Neural progenitor cell (in vitro differentiated cells): ENCODE data around the gene DDAH2. TPM values are rescaled to one million over a fixed set of nuclear protein-coding genes. Genes with fewer than 3 reads are reported as not detected.

Experiments used
- DNase-seq: peaks from one replicate; pipeline ENCODE4 v3.0.0-alpha.2; 2016; ENCODE audit warnings: low spot score
- H2AFZ ChIP-seq: fragments of 200-600 bp; sonication (generic); replicated peaks from 2 replicates; pipeline ENCODE4 v1.6.1; 2016; ENCODE audit warnings: antibody characterized with exemption
- H3F3A ChIP-seq: fragments of 200-600 bp; sonication (generic); 2 replicates; pipeline ENCODE4 v1.6.1; 2016; ENCODE audit warnings: antibody characterized with exemption, low read depth
- H3K27ac ChIP-seq: fragments of 200-600 bp; sonication (generic); 2 replicates; pipeline ENCODE4 v1.5.1; 2016; ENCODE audit warnings: mild to moderate bottlenecking
- H3K27me3 ChIP-seq: fragments of 200-600 bp; sonication (generic); 2 replicates; pipeline ENCODE4 v1.6.1; 2016; ENCODE audit warnings: mild to moderate bottlenecking, moderate library complexity
- H3K36me3 ChIP-seq: fragments of 200-600 bp; sonication (generic); 2 replicates; pipeline ENCODE4 v1.5.1; 2016
- H3K4me1 ChIP-seq: fragments of 200-600 bp; sonication (generic); 2 replicates; pipeline ENCODE4 v1.6.1; 2016; ENCODE audit warnings: mixed run types
- H3K4me2 ChIP-seq: fragments of 200-600 bp; sonication (generic); 2 replicates; pipeline ENCODE4 v1.6.1; 2016
- H3K4me3 ChIP-seq: fragments of 200-600 bp; sonication (generic); 2 replicates; pipeline ENCODE4 v1.5.1; 2016
- H3K79me2 ChIP-seq: fragments of 200-600 bp; sonication (generic); 2 replicates; pipeline ENCODE4 v1.6.1; 2016; ENCODE audit warnings: low read depth
- H3K9ac ChIP-seq: fragments of 200-600 bp; sonication (generic); 2 replicates; pipeline ENCODE4 v1.6.1; 2016
- H3K9me3 ChIP-seq: fragments of 200-600 bp; sonication (generic); 2 replicates; pipeline ENCODE4 v1.5.1; 2016; ENCODE audit warnings: low read depth
- H4K20me1 ChIP-seq: fragments of 200-600 bp; sonication (generic); 2 replicates; pipeline ENCODE4 v1.6.1; 2016; ENCODE audit warnings: low read depth
- H3K27ac Mint-ChIP-seq: 3 replicates; pipeline ENCODE4 v1.8.0; 2021; ENCODE audit warnings: mixed read lengths
- H3K27me3 Mint-ChIP-seq: 2 replicates; pipeline ENCODE4 v1.8.0; 2022; ENCODE audit warnings: low read depth, mild to moderate bottlenecking, inconsistent platforms, moderate library complexity, mixed read lengths; ENCODE audit not compliant: insufficient read depth
- H3K36me3 Mint-ChIP-seq: 3 replicates; pipeline ENCODE4 v1.8.0; 2021; ENCODE audit warnings: mixed read lengths
- H3K4me1 Mint-ChIP-seq: 3 replicates; pipeline ENCODE4 v1.8.0; 2021; ENCODE audit warnings: mixed read lengths
- H3K4me3 Mint-ChIP-seq: 3 replicates; pipeline ENCODE4 v1.8.0; 2021; ENCODE audit warnings: mild to moderate bottlenecking, moderate library complexity, mixed read lengths
- H3K9me3 Mint-ChIP-seq: 3 replicates; pipeline ENCODE4 v1.8.0; 2020; ENCODE audit warnings: mixed read lengths
- EZH2 ChIP-seq: fragments of 200-600 bp; sonication (generic); IDR thresholded peaks from 2 replicates; pipeline ENCODE4 v1.6.1; 2017; ENCODE audit warnings: antibody characterized with exemption, mild to moderate bottlenecking, moderate library complexity
- EZH2phosphoT487 ChIP-seq: fragments of 200-600 bp; sonication (generic); IDR thresholded peaks from 2 replicates; pipeline ENCODE4 v1.6.1; 2017; ENCODE audit warnings: antibody characterized with exemption
- total RNA-seq: library from RNA; depleted of rRNA; stranded (reverse); fragments of >200 nt; gene quantifications from 2 replicates; pipeline ENCODE4 v1.2.3, GENCODE V29; 2015; ENCODE audit warnings: low replicate concordance
- TF ChIP-seq, protein P1 (sequence below): fragments of 200-600 bp; sonication (generic); IDR thresholded peaks from 2 replicates; pipeline ENCODE4 v1.5.1; 2017; ENCODE audit warnings: antibody characterized with exemption, mild to moderate bottlenecking

DDAH2 gene
- total RNA-seq, 1 donor from 2014 or later, result 94.3 TPM

DNA sequence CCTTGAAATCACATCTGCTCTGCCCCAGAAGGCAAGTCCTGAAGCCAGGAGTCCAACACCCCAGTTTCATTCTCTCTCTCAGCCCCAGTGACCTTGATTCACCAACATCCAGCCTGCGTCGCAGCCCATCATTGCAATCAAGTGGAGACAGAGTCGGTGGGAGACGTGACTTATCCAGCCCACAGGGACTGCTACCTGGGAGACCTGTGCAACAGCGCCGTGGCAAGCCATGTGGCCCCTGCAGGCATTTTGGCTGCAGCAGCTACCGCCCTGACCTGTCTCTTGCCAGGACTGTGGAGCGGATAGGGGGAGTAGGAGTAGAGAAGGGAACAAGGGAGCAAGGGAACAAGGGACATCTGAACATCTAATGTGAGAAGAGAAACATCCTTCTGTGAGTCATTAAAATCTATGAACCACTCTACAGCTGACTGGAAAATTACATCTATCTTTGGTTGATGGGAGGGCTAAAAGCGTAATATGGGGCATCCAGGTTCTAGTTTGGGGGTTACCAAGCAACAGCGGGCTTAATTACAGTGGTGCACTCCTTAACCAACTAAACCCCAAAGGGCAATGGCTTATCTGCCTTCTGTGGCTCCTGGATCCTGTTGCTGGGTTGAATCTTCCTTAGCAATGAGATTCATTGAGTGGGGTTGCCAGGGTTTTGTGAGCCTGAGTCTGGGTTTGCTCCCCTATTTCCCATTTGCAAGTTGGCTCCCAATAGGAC lies 11.4 kb downstream of the DDAH2 start:
- Mint-ChIP-seq H3K27me3 (peaks cover 12% of the 10 kb centered on the region), H3K36me3 (no peaks in the 10 kb centered on the region), H3K9me3 (no peaks in the 10 kb centered on the region), H3K27ac (no peak overlapping the region), H3K4me1 (peaks cover 31% of the 10 kb centered on the region), H3K4me3 (peak overlapping the region; percentile 46)
- H3K4me2 ChIP-seq, result no peak overlapping the region
- H2AFZ ChIP-seq, result peak overlapping the region; percentile 27
- H3K79me2 ChIP-seq, result no peaks in the 10 kb centered on the region
- no peaks in the 10 kb centered on the region for H3K9me3 ChIP-seq
- peak; percentile 63 for DNase-seq
- H3K27ac ChIP-seq, result no peak overlapping the region
- no peaks in the 10 kb centered on the region for H4K20me1 ChIP-seq
- TF ChIP-seq EZH2phosphoT487 (no peak), EZH2 (no peak)
- TF ChIP-seq, protein P1, sequence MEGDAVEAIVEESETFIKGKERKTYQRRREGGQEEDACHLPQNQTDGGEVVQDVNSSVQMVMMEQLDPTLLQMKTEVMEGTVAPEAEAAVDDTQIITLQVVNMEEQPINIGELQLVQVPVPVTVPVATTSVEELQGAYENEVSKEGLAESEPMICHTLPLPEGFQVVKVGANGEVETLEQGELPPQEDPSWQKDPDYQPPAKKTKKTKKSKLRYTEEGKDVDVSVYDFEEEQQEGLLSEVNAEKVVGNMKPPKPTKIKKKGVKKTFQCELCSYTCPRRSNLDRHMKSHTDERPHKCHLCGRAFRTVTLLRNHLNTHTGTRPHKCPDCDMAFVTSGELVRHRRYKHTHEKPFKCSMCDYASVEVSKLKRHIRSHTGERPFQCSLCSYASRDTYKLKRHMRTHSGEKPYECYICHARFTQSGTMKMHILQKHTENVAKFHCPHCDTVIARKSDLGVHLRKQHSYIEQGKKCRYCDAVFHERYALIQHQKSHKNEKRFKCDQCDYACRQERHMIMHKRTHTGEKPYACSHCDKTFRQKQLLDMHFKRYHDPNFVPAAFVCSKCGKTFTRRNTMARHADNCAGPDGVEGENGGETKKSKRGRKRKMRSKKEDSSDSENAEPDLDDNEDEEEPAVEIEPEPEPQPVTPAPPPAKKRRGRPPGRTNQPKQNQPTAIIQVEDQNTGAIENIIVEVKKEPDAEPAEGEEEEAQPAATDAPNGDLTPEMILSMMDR, result peak; percentile 43
- peaks cover 21% of the 10 kb centered on the region for H3F3A ChIP-seq
- H3K4me3 ChIP-seq, result no peak overlapping the region
- no peak overlapping the region for H3K9ac ChIP-seq
- H3K27me3 ChIP-seq, result no peaks in the 10 kb centered on the region
- no peaks in the 10 kb centered on the region for H3K36me3 ChIP-seq
- peaks cover 25% of the 10 kb centered on the region for H3K4me1 ChIP-seq

DNA sequence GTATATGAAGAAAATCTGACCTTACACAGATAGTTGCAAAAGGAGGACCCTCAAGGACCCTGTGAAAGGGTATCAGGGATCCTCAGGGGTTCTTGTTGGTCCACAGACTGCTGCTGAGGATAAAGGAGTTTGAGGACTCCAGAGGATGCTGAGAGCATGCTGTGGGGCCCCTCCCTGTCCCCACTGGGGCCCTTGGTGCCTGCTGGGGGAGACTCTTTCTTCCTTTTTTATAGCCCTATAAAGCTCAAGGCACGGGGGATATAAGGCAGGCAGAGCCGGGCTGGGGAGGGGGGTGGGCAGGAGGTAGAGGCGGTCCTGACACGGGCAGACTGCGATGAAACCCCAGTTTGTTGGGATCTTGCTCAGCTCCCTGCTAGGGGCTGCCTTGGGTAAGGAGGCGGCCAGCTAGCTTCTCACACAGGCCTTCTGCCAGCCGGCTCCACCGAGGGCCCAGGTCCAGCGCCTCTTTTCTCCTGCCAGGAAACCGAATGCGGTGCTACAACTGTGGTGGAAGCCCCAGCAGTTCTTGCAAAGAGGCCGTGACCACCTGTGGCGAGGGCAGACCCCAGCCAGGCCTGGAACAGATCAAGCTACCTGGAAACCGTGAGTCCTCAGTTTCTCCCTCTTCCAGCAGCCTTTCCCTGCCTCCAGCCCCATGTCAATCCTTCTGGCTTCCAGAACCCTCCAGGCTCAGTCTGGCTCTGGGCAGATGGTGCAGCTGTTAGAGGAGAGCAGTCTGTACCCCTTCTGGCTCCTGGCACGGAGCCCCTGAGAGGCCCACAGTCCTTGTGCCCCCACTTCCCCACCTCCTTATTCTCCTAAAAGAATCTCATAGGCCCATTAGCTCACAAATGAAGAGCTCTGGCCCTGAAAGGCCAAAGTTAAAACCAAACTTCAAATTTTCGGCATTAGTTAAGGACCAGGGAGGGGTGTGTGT lies 13.8 kb downstream of the DDAH2 start, which contains the start of gene LY6G6D:
Gene LY6G6D (plus strand): TSS at position 327 of the 937 bp plus-strand sequence. CDS start 8 bp downstream, at position 335.
- H3K9ac ChIP-seq, result no peak within 1 kb of the TSS

DNA sequence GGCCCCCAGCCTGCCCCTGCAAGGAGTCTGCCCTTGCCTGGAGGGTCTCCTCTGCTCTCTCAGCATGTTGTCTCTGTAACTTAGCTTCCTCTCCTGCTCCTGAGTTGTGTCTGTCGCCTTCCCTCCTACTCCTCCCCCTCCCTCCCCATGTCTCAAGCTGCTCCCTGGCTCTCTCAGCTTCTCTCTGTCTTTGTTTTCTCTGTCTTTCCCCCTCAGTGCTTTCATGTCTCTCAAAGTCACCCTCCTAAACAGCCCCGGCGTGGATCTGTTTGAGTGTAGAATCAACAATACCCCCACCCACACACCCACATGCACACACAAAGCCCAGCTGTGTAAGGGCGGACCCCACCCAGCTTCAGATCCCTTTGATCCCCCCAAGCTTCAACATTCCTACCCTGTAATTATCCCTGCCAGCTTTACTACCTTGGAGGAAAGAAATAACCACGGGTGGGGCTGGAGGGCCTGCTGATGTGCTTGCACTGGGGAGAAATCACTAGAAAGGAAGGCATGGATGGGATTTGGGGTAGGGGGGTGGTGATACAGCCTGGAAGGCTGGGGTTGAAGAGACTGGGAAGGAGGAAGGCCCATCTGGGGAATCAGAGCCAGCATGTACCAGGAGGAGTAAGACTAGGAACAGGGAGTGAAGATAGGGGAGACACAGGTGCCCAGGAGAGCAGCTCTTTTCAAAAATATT lies 15.0 kb downstream of the DDAH2 start:
- Histone ChIP-seq H3K36me3 (no peaks in the 10 kb centered on the region), H3K27me3 (no peaks in the 10 kb centered on the region), H3K9me3 (no peaks in the 10 kb centered on the region), H4K20me1 (no peaks in the 10 kb centered on the region), H3F3A (peaks cover 21% of the 10 kb centered on the region), H3K4me3 (no peak overlapping the region), H3K4me1 (peaks cover 25% of the 10 kb centered on the region), H3K79me2 (no peaks in the 10 kb centered on the region), H3K9ac (no peak overlapping the region), H3K4me2 (peak overlapping the region; percentile 64), H2AFZ (peak overlapping the region; percentile 75), H3K27ac (peak overlapping the region; percentile 57)
- H3K4me3 Mint-ChIP-seq, result peak overlapping the region; percentile 71
- DNase-seq, result peak; percentile 62
- peaks cover 19% of the 10 kb centered on the region for H3K27me3 Mint-ChIP-seq
- H3K27ac Mint-ChIP-seq, result peak overlapping the region; percentile 97
- TF ChIP-seq, protein P1, result no peak
- no peak for TF ChIP-seq EZH2
- no peak for TF ChIP-seq EZH2phosphoT487
- peaks cover 49% of the 10 kb centered on the region for H3K4me1 Mint-ChIP-seq
- no peaks in the 10 kb centered on the region for H3K9me3 Mint-ChIP-seq
- H3K36me3 Mint-ChIP-seq, result no peaks in the 10 kb centered on the region

More for the DNA sequence above, 13.8 kb downstream of the DDAH2 start, which contains the start of gene LY6G6D:
- DNase-seq, result no peak
- Histone ChIP-seq H3K79me2 (no peaks in the 10 kb centered on the region), H4K20me1 (no peaks in the 10 kb centered on the region), H3K4me1 (peaks cover 25% of the 10 kb centered on the region), H3K9me3 (no peaks in the 10 kb centered on the region), H3F3A (peaks cover 21% of the 10 kb centered on the region), H3K27ac (peak within 1 kb of the TSS; percentile 57), H3K4me3 (no peak within 1 kb of the TSS), H3K4me2 (peak within 1 kb of the TSS; percentile 64), H3K27me3 (no peaks in the 10 kb centered on the region), H2AFZ (peak within 1 kb of the TSS; percentile 89), H3K36me3 (no peaks in the 10 kb centered on the region)
- Mint-ChIP-seq H3K9me3 (no peaks in the 10 kb centered on the region), H3K4me1 (peaks cover 48% of the 10 kb centered on the region), H3K36me3 (no peaks in the 10 kb centered on the region), H3K27me3 (peaks cover 17% of the 10 kb centered on the region), H3K27ac (peak within 1 kb of the TSS; percentile 97), H3K4me3 (peak within 1 kb of the TSS; percentile 71)
- TF ChIP-seq EZH2phosphoT487 (no peak), EZH2 (no peak)
- TF ChIP-seq, protein P1, result no peak
